GM21367 (cell line): ENCODE results near the gene KCNJ2.

Experiments
- ATAC-seq: cut with Tn5 transposase; IDR thresholded peaks from one replicate; pipeline ENCODE4 v1.9.1; 2021; ENCODE audit not compliant: unreplicated experiment

KCNJ2 gene

DNA sequence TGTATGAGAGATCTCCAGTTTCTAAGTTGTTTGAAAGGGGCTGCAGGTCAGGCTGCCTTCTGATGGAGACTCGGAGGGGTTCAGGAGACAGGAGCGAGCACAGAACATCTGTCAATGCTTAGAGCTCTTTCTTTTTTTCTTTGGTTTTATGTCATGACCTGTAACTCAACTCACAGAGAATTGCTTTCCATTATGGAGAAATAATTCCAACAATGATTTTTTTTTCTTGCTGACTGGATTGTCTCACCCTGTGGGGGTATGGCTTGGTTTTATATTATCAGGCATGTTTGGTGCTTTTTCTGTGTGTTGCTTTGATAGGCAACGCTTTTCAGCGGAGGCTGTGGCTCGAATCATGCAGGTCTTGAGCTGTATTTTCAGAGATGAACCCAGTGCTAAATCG, 10.7 kb upstream of the KCNJ2 start:
- ATAC-seq = no peak

DNA sequence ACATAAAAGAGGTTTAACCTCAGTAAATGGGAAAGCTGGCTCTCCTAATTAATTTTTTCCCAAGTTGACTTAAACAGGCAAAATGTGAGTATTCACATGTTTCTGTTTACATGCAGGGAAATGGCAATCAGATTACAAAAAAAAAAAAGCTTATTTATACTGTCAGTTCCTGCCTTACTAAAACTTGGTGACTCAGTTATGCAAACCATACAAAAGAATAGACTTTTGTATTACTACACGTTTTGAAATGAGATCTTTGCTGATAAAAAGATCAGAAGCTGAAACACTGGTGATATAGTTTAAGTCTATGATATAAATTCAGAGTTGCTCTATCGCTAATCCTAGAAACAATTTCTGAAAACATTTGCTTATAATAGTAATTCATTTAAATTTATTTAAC, 9.4 kb upstream of the KCNJ2 start:
- ATAC-seq = no peak

GRCh38 chr17:70161519-70161918, 7.8 kb upstream of the KCNJ2 start:
- no peak for ATAC-seq

- ATAC-seq = no peak
Measured at GRCh38 chr17:70165383-70165782, 3.9 kb upstream of the KCNJ2 start.

DNA sequence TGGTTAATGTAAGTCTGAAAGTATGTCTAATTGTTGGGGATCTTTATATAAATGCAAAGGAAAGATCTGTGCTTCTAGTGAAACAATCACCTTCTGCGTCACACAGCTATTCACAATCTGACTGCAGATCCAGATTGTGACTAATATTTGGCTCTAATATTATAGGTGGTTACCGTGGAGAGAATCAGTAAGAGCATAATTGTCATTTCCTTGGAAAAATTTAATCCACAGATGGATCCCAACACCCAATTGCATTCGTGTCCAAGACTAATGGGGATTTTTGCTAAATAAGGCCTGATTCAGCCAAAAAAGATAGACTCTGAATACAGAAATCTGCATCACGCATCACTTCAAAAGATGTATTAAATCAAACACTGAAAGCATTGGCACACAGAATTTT, 2.7 kb upstream of the KCNJ2 start:
- ATAC-seq = no peak

GRCh38 chr17:70168044-70168976, 1.0 kb upstream of the KCNJ2 start:
- ATAC-seq = no peak

DNA sequence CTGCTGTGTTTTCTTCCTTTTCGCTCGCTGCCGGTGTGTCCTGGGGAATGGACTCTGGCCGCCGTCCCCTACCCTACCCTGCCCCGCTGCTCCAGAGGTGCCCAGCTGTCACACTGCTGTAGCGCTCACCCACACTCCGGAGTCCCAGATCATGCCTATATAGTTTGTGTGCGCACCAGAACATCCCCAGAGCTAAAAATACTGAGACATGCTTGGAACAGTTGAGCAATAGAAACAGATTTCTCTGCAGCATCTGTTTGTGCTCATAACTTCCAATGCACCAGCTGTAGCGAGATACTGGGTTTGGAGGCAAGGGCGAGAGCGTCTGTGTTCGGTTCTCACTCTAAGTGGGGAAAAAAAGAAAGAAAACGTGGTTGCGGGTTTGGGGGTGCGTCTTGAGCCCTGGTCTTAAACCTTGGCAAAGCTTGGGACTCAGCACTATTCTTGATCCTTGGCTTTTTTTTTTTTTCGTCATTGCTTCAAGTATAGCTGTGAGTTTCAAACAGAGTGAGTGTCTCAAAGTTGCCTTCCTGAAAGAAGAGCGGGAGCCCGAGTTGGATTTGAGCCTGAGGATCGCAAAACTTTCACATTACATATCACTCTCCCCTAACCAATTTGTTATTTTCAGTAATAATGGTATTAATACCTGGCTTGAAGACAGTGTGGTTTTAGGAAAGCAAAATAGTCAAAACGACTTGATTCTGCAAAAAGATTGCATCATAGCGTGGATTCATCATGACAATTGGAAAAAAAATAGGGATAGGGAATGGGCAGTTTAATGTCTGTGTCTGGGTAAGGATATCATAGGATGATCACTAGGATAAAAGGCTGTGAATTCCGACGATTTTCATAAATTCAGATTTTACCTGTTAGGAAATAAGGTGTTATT, 621 bp downstream of the KCNJ2 start:
- no peak for ATAC-seq

GRCh38 chr17:70171159-70171558, 1.8 kb downstream of the KCNJ2 start:
- no peak for ATAC-seq

GRCh38 chr17:70172449-70172848, 3.1 kb downstream of the KCNJ2 start:
- ATAC-seq = no peak

DNA sequence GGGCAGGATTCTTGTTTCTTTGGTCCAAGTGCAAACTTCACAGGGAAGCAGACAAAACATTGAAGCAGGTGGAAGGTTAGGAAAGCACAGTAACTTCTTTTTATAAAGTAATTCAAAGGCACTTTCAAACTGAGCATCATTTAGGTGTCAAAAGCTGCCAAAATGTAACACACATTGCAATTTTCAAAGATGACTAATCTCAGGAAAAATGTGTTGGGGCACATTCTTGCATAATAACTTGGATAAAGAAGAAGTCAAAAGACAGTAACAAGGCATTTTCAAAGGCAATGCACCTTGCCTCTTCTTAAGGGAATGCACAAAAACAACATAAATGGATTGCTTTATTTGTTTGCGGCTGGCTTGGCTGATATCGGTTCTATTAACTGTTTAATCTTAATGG, 3.6 kb downstream of the KCNJ2 start:
- ATAC-seq = no peak

GRCh38 chr17:70173681-70174080, 4.3 kb downstream of the KCNJ2 start:
- ATAC-seq = no peak

GRCh38 chr17:70181376-70181775, 12.0 kb downstream of the KCNJ2 start:
- no peak for ATAC-seq

GRCh38 chr17:70181866-70182265, 12.5 kb downstream of the KCNJ2 start:
- ATAC-seq = no peak

- no peak for ATAC-seq
Measured at GRCh38 chr17:70183508-70183907, 14.2 kb downstream of the KCNJ2 start.

GRCh38 chr17:70184207-70184606, 14.9 kb downstream of the KCNJ2 start:
- ATAC-seq = no peak

- no peak for ATAC-seq
Measured at GRCh38 chr17:70184770-70185169, 15.4 kb downstream of the KCNJ2 start.

DNA sequence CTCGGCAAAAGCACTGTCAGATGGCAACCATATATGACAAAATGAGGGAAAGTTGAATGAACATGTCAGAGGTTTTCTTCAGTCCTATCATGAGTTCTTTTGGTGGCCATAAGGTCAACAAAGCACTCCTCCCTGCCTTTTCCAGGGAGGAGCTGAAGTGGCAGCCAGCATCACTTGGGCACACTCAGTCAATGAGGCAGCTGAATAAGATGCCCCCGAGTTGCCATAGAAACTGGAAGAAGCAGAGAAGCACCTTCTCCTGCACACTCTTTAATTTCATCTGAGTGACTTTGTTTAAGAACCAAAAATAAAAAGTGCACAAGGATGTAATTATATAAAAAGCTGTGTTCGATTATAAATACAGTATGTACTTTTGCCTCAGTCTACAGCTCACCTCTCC, 16.0 kb downstream of the KCNJ2 start:
- ATAC-seq = no peak

DNA sequence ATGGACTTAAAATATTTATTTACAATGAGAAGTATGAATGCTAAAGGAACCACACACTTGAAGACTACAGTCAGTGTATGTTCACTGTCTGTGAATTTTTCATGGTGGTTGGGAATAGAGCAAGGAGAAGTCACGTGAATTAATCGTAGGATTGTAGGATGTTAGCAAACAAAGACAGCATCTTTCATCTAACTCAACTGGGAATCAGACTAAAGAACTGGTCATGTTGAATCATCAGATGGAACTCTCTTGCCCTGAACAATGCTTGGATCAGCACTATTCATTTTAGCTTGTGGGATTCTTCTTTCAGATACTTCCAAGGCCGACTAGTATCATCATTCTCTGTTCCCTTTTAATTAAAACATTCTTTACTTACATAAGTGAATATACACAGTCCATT, 18.1 kb downstream of the KCNJ2 start:
- no peak for ATAC-seq

GRCh38 chr17:70190959-70191805, 21.9 kb downstream of the KCNJ2 start:
- no peak for ATAC-seq

DNA sequence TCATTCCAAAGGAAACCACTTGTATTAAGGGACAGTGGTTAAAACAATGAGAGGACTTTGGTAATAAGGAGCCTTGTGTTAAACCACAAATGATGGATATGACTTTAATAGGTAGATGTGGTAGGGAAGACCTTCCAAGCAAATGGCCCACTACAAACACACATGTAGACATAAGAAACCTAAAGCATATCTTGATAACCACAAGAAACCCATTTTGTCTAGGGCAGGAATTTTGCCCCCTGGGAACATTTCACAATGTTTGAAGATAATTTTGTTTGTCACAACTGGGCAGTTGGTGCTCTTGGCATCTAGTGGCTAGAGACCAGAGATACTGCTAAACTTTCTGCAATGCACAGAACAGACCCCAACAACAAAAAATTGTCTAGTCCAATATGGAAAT, 25.8 kb downstream of the KCNJ2 start:
- ATAC-seq = no peak

DNA sequence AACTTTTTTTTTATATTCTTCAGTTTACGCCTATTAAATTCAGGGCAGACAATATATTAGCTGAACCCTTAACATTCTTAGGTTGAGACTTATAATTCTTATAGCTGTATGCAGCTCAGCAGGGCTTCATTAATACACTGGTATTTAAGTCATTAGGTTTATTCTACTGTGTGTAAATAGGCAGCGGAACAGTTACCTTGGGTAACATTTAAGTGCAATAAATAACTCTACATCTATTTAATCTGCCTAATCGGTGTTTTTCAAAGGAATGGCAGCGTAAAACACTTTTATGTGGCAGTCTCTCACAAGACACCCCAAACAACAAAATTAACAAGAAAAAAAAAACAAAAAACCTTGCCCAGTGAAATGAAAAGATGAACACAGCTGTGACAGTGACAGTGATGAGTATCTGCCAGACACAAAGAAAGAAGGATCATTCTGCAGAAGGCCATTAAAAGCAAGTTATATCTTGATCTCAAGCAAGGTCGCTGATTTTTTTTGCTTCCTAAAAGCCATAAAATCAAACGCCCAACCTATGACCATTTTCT, 32.6 kb downstream of the KCNJ2 start:
- no peak for ATAC-seq
